Endodermal cell (in vitro differentiated cells): Measurements from ENCODE around the gene ABCC5. TPM values are rescaled to one million over a fixed set of nuclear protein-coding genes. Genes with fewer than 3 reads are reported as not detected.

Experiments
- DNase-seq: peaks from one replicate; pipeline ENCODE4 v3.0.0-alpha.2; 2017
- H3K27ac ChIP-seq: 2 replicates; pipeline ENCODE4 v1.5.1; 2013; ENCODE audit warnings: mild to moderate bottlenecking, low read depth, low read length, moderate library complexity
- H3K27me3 ChIP-seq: 2 replicates; pipeline ENCODE4 v1.6.1; 2013; ENCODE audit warnings: mild to moderate bottlenecking, low read length, moderate library complexity; ENCODE audit not compliant: insufficient read depth, control insufficient read depth, poor library complexity, severe bottlenecking
- H3K36me3 ChIP-seq: 2 replicates; pipeline ENCODE4 v1.7.0; 2013; ENCODE audit warnings: mild to moderate bottlenecking, low read length, moderate library complexity; ENCODE audit not compliant: control insufficient read depth, insufficient read depth
- H3K4me1 ChIP-seq: one replicate; pipeline ENCODE4 v1.7.0; 2013; ENCODE audit warnings: low read length; ENCODE audit not compliant: control insufficient read depth, insufficient read depth
- H3K4me3 ChIP-seq: 2 replicates; pipeline ENCODE4 v1.5.1; 2013; ENCODE audit warnings: mild to moderate bottlenecking, low read length, moderate library complexity
- H3K9ac ChIP-seq: 2 replicates; pipeline ENCODE4 v1.6.1; 2013; ENCODE audit warnings: mild to moderate bottlenecking, low read length, moderate library complexity; ENCODE audit not compliant: poor library complexity, severe bottlenecking; ENCODE audit errors: extremely low read depth
- H3K9me3 ChIP-seq: 2 replicates; pipeline ENCODE4 v1.6.1; 2013; ENCODE audit warnings: mild to moderate bottlenecking, low read length, moderate library complexity; ENCODE audit not compliant: control insufficient read depth
- H3K27ac Mint-ChIP-seq: 2 replicates; pipeline ENCODE4 v1.8.0; 2020; ENCODE audit warnings: mixed read lengths
- H3K27me3 Mint-ChIP-seq: 2 replicates; pipeline ENCODE4 v1.8.0; 2021; ENCODE audit warnings: mild to moderate bottlenecking, mixed read lengths; ENCODE audit not compliant: insufficient read depth
- H3K36me3 Mint-ChIP-seq: 2 replicates; pipeline ENCODE4 v1.8.0; 2020; ENCODE audit warnings: low read depth, mixed read lengths
- H3K4me1 Mint-ChIP-seq: 2 replicates; pipeline ENCODE4 v1.8.0; 2020; ENCODE audit warnings: mixed read lengths
- H3K4me3 Mint-ChIP-seq: 2 replicates; pipeline ENCODE4 v1.8.0; 2020; ENCODE audit warnings: mild to moderate bottlenecking, moderate library complexity, mixed read lengths
- H3K9me3 Mint-ChIP-seq: 2 replicates; pipeline ENCODE4 v1.8.0; 2020; ENCODE audit warnings: mild to moderate bottlenecking, mixed read lengths
- CTCF ChIP-seq: fragments of 200-600 bp; sonication (generic); conservative IDR thresholded peaks from 2 replicates; pipeline ENCODE4 v1.5.0; 2021; ENCODE audit warnings: antibody characterized with exemption, mild to moderate bottlenecking
- WGBS, 2 experiments: methylation state at CpG; one replicate each; pipeline versions ENCODE4 v1.1.5 to v1.1.7; 2013; ENCODE audit warnings: missing lambda C conversion rate in 2 of 2, mixed read lengths in 1 of 2; ENCODE audit not compliant: insufficient coverage in 1 of 2, insufficient read length in 1 of 2; 5-methylcytosine and 5-hydroxymethylcytosine counted together
- total RNA-seq, 2 donors: library from RNA; stranded (reverse); fragmentation: NEBNext Ultra II Directional in 1 of 2; extraction: Animal tissue kit (Norgen Biotek cat#: 25700) in 1 of 2; gene quantifications; 2 replicates in 1 of 2; 3 replicates in 1 of 2; pipeline ENCODE4 v1.2.1, GENCODE V29; 2021

The ABCC5 gene
- total RNA-seq, 2 donors from 2014 or later, result 32.8 to 35.7 TPM

GRCh38 chr3:183921096-183921495 is 96.6 kb downstream of the ABCC5 start:
- 94 to 98% methylated on average over 15 of the region's 15 CpGs for WGBS, 2 experiments
- Histone ChIP-seq H3K27ac (no peak overlapping the region), H3K4me1 (no peaks in the 10 kb centered on the region), H3K36me3 (peaks cover 19% of the 10 kb centered on the region), H3K27me3 (peaks cover 29% of the 10 kb centered on the region), H3K9ac (no peak overlapping the region), H3K9me3 (no peaks in the 10 kb centered on the region), H3K4me3 (no peak overlapping the region)
- no peaks in the 10 kb centered on the region for H3K4me1 Mint-ChIP-seq
- H3K9me3 Mint-ChIP-seq, result no peaks in the 10 kb centered on the region
- H3K27me3 Mint-ChIP-seq, result peaks cover 33% of the 10 kb centered on the region
- TF ChIP-seq CTCF, result no peak
- no peak overlapping the region for H3K27ac Mint-ChIP-seq
- DNase-seq, result no peak
- no peak overlapping the region for H3K4me3 Mint-ChIP-seq
- H3K36me3 Mint-ChIP-seq, result peaks cover 37% of the 10 kb centered on the region

GRCh38 chr3:183920416-183920815 is 97.3 kb downstream of the ABCC5 start:
- no peak for TF ChIP-seq CTCF
- Mint-ChIP-seq H3K4me1 (no peaks in the 10 kb centered on the region), H3K27me3 (peaks cover 38% of the 10 kb centered on the region), H3K9me3 (no peaks in the 10 kb centered on the region), H3K36me3 (peaks cover 36% of the 10 kb centered on the region), H3K4me3 (no peak overlapping the region), H3K27ac (no peak overlapping the region)
- Histone ChIP-seq H3K4me3 (no peak overlapping the region), H3K36me3 (peaks cover 19% of the 10 kb centered on the region), H3K9ac (no peak overlapping the region), H3K9me3 (no peaks in the 10 kb centered on the region), H3K27ac (no peak overlapping the region), H3K4me1 (no peaks in the 10 kb centered on the region), H3K27me3 (peaks cover 36% of the 10 kb centered on the region)
- 90 to 95% methylated on average over 12 to 14 of the region's 14 CpGs for WGBS, 2 experiments
- DNase-seq, result no peak

- Histone ChIP-seq H3K27me3 (peaks cover 56% of the 10 kb centered on the region), H3K27ac (no peak overlapping the region), H3K4me1 (peaks cover 3% of the 10 kb centered on the region), H3K4me3 (no peak overlapping the region), H3K9me3 (no peaks in the 10 kb centered on the region), H3K36me3 (peaks cover 12% of the 10 kb centered on the region), H3K9ac (no peak overlapping the region)
- H3K4me1 Mint-ChIP-seq, result peaks cover 2% of the 10 kb centered on the region
- H3K4me3 Mint-ChIP-seq, result no peak overlapping the region
- no peak for TF ChIP-seq CTCF
- no peak overlapping the region for H3K27ac Mint-ChIP-seq
- no peaks in the 10 kb centered on the region for H3K9me3 Mint-ChIP-seq
- 88 to 90% methylated on average over 2 of the region's 2 CpGs for WGBS, 2 experiments
- peaks cover 25% of the 10 kb centered on the region for H3K36me3 Mint-ChIP-seq
- DNase-seq, result no peak
- peaks cover 61% of the 10 kb centered on the region for H3K27me3 Mint-ChIP-seq
These were observed 99.5 kb downstream of the ABCC5 start for GRCh38 chr3:183918178-183918577.
